ENCODE data around the gene TMEM161B.

TMEM161B gene

GRCh38 chr5:88150747-88151146 is 117.9 kb downstream of the TMEM161B start:
- no peak for TF ChIP-seq CTCF (IDR thresholded peaks at IDR 0.05; ENCODE audit: control insufficient read depth, extremely low read depth, insufficient read depth)
- no peak overlapping the region for H3K4me3 ChIP-seq (ENCODE audit: low read depth, low read length)
- DNase-seq (ENCODE audit: low read depth): no peak

- no peak overlapping the region for H3K4me3 ChIP-seq (ENCODE audit: low read depth, low read length)
- no peak for DNase-seq (ENCODE audit: low read depth)
- no peak for TF ChIP-seq CTCF (IDR thresholded peaks at IDR 0.05; ENCODE audit: control insufficient read depth, extremely low read depth, insufficient read depth)
These were observed 122.8 kb downstream of the TMEM161B start for GRCh38 chr5:88145611-88146467.

GRCh38 chr5:88145221-88145610 is 123.4 kb downstream of the TMEM161B start:
- TF ChIP-seq CTCF (IDR thresholded peaks at IDR 0.05; ENCODE audit: control insufficient read depth, extremely low read depth, insufficient read depth): no peak
- DNase-seq (ENCODE audit: low read depth): no peak
- no peak overlapping the region for H3K4me3 ChIP-seq (ENCODE audit: low read depth, low read length)

Measured in LNCaP clone FGC (cell line).